Measurements from ENCODE around the gene C1QTNF8. TPM values are rescaled to one million over a fixed set of nuclear protein-coding genes. Genes with fewer than 3 reads are reported as not detected.

The C1QTNF8 gene
- polyA plus RNA-seq, 3 donors from 2014 or later, result not detected

DNA sequence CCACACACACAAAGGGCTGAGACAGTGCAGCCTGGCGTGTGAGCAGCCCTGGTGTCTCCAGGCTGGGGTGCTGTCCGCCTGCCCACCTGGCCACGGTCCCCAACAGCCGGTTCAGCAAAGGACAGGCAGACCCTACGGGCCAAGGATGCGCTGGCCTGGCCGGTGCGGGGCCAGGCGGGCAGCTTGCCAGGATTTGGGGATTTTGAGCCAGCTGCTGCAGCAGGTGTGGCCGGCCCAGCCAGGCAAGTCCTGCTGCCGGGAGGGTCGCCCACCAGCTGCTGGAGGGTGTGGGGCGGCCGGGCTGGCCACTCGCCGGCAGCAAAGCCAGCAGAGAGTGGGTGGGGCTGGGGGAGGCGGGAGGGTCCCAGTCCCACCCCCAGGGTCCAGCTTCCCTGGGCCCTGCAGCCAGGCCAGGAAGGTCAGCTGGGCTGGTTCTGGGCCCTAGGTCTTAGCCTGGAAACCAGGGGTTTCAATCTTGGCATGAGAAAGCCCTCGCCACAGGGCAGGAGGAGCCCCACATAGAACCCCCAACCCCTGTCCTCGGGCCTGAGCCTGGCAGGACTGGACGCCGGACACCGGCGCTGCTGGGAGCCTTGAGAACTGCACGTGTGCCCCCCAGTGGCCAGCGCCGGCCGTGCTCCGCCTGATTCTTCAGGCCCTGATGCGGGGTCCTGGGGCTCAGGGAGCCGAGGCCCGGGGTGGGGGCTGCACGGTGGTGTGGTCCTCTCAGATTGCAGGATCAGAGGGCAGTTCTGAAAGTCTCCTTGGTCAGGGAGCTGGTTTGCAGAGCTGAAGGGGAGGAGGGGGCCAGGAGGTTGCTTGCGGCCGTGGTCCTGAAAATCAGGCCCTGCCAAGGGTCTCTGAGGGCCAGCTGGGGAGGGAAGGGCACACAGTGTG lies 41.1 kb downstream of the C1QTNF8 start:
- no peak for DNase-seq
- H3K4me3 Mint-ChIP-seq, result no peak overlapping the region
- H3K4me1 Mint-ChIP-seq, result no peaks in the 10 kb centered on the region
- peaks cover 0 to 2% (median under 1%) of the 10 kb centered on the region in 3 donors for H3K27me3 Mint-ChIP-seq (ENCODE audit: low read depth in 3 of 3)
- H3K27ac Mint-ChIP-seq, result no peak overlapping the region
- no peaks in the 10 kb centered on the region for H3K36me3 Mint-ChIP-seq
- peaks cover 2 to 6% (median 4%) of the 10 kb centered on the region in 6 donors for H3K9me3 Mint-ChIP-seq

GRCh38 chr16:1053700-1054368 lies 42.2 kb downstream of the C1QTNF8 start:
- DNase-seq, result no peak
- Mint-ChIP-seq H3K4me1 (no peaks in the 10 kb centered on the region), H3K36me3 (no peaks in the 10 kb centered on the region), H3K27me3 (ENCODE audit: low read depth in 3 of 3) (peaks cover 0 to 2% (median 0%) of the 10 kb centered on the region in 3 donors), H3K27ac (no peak overlapping the region), H3K9me3 (no peaks in the 10 kb centered on the region), H3K4me3 (no peak overlapping the region)

GRCh38 chr16:1053121-1053521 lies 42.9 kb downstream of the C1QTNF8 start:
- H3K9me3 Mint-ChIP-seq, result no peaks in the 10 kb centered on the region
- no peak overlapping the region for H3K4me3 Mint-ChIP-seq
- no peaks in the 10 kb centered on the region for H3K36me3 Mint-ChIP-seq
- H3K27ac Mint-ChIP-seq, result no peak overlapping the region
- no peaks in the 10 kb centered on the region for H3K4me1 Mint-ChIP-seq
- H3K27me3 Mint-ChIP-seq (ENCODE audit: low read depth in 3 of 3), result peaks cover 0 to 2% (median 0%) of the 10 kb centered on the region in 3 donors
- no peak for DNase-seq

DNA sequence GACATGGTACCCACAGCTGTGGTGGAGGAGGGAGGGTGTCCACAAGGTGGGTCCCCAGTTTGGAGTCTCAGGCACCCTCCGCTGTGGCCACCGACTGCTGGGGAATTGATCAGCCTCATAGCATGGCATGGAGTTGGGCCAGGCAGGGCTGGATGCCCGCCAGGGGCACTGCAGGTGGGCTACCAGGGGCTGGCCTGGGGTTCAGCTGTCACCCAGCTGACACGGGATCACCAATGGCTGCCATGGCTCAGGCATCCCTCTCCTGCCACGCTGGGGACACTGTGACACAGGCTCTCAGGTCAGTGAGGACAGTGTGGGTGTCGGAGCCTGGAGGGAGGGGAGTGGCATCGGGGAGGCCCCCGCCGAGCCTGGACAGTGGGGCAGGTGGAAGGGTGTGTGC lies 43.3 kb downstream of the C1QTNF8 start:
- Mint-ChIP-seq H3K27me3 (ENCODE audit: low read depth in 3 of 3) (peaks cover 0 to 2% (median 0%) of the 10 kb centered on the region in 3 donors), H3K4me3 (no peak overlapping the region), H3K9me3 (no peaks in the 10 kb centered on the region), H3K36me3 (no peaks in the 10 kb centered on the region), H3K27ac (no peak overlapping the region), H3K4me1 (no peaks in the 10 kb centered on the region)
- no peak for DNase-seq

GRCh38 chr16:1051446-1051845 lies 44.6 kb downstream of the C1QTNF8 start:
- Mint-ChIP-seq H3K9me3 (no peaks in the 10 kb centered on the region), H3K4me1 (no peaks in the 10 kb centered on the region), H3K27me3 (ENCODE audit: low read depth in 3 of 3) (no peaks in the 10 kb centered on the region), H3K4me3 (no peak overlapping the region), H3K27ac (no peak overlapping the region), H3K36me3 (no peaks in the 10 kb centered on the region)
- no peak for DNase-seq

- Mint-ChIP-seq H3K27ac (no peak overlapping the region), H3K36me3 (no peaks in the 10 kb centered on the region), H3K9me3 (no peaks in the 10 kb centered on the region), H3K4me3 (no peak overlapping the region), H3K27me3 (ENCODE audit: low read depth in 3 of 3) (no peaks in the 10 kb centered on the region), H3K4me1 (no peaks in the 10 kb centered on the region)
- DNase-seq, result no peak
These were observed 45.1 kb downstream of the C1QTNF8 start for GRCh38 chr16:1050921-1051320.

GRCh38 chr16:1050516-1050915 lies 45.5 kb downstream of the C1QTNF8 start:
- no peak overlapping the region for H3K27ac Mint-ChIP-seq
- no peak for DNase-seq
- no peaks in the 10 kb centered on the region for H3K36me3 Mint-ChIP-seq
- no peaks in the 10 kb centered on the region for H3K4me1 Mint-ChIP-seq
- no peaks in the 10 kb centered on the region for H3K9me3 Mint-ChIP-seq
- no peaks in the 10 kb centered on the region for H3K27me3 Mint-ChIP-seq (ENCODE audit: low read depth in 3 of 3)
- no peak overlapping the region for H3K4me3 Mint-ChIP-seq

GRCh38 chr16:1049976-1050247 lies 46.1 kb downstream of the C1QTNF8 start:
- no peaks in the 10 kb centered on the region for H3K9me3 Mint-ChIP-seq
- H3K36me3 Mint-ChIP-seq, result no peaks in the 10 kb centered on the region
- no peak overlapping the region for H3K27ac Mint-ChIP-seq
- no peak overlapping the region for H3K4me3 Mint-ChIP-seq
- no peak for DNase-seq
- no peaks in the 10 kb centered on the region for H3K27me3 Mint-ChIP-seq (ENCODE audit: low read depth in 3 of 3)
- H3K4me1 Mint-ChIP-seq, result no peaks in the 10 kb centered on the region

DNA sequence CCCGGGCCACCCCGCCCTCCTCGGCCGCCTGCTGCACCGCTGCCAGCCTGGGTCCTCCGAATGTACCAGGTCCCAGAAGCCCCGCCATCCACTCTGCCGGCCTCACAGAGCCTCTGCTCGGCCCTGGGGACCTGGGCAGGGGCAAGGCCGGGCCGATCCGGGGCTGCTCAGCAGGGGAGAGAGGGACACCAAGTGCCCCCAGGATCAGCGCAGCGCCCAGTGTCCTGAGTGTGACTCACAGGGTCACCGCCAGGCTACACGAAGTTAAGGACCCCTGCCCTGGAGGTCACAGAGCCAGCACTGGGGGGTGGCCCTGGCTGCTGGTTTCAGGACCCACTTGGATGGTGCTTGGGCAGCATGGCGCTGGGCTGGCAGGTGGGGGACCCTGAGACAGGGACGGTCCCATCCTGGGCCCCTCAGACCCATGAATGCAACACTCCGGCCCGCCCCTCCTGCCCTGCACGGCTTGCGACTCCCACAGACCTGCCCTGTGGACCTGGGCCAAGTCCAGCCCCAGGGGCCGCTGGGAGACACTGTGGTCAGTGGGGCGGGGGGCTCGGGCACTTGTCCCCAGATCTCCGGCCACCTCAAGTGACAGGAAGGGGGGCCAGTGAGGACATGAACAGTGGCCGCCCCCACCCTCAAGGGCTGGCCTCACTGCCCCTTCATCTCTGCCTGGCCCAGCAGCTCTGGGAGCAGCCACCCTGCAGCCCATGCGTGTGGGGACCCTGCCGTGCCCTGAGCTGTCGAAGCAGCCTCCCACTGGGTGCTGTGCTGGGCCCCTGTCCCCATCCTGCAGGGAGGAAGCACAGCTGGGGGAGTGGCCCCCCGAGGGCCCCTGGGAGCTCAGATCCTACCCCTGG lies 46.7 kb downstream of the C1QTNF8 start:
- H3K9me3 Mint-ChIP-seq, result no peaks in the 10 kb centered on the region
- DNase-seq, result no peak
- H3K4me3 Mint-ChIP-seq, result no peak overlapping the region
- no peak overlapping the region for H3K27ac Mint-ChIP-seq
- H3K36me3 Mint-ChIP-seq, result no peaks in the 10 kb centered on the region
- no peaks in the 10 kb centered on the region for H3K4me1 Mint-ChIP-seq
- H3K27me3 Mint-ChIP-seq (ENCODE audit: low read depth in 3 of 3), result no peaks in the 10 kb centered on the region

DNA sequence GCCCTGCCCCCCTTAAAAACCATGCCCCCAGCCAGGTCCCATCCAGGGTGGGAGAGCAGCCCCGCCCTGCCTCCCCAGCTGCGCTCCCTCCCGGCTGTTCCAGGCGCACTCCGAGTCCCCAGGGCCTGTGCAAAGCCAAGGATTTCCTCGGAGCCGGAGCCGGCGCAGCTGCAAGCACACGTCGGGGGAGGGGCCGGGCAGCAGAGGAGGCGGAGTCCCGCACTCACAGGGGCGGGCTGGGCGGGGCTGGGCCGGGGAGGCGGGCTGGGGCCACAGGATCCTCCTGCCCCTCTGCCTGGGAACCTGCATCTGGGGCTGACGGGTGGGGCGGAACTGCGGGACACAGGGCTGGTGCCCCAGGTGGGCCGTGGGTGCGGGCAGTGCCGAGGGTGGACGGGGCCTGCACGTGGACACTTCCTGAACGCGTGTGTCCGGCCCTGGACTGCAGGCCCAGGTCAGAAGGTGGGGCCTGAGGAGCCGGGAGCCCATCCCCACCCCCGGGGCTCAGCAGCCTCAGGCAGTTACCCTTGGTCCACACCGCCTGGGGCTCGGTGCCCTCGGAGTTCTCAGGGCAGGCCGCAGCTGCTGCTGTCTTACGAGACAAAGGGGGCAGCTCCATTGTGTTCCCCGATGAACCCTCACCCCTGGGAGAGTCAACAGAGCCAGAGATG lies 47.5 kb downstream of the C1QTNF8 start:
- Mint-ChIP-seq H3K27me3 (ENCODE audit: low read depth in 3 of 3) (no peaks in the 10 kb centered on the region), H3K4me1 (no peaks in the 10 kb centered on the region), H3K9me3 (no peaks in the 10 kb centered on the region)

GRCh38 chr16:1047801-1048200 lies 48.2 kb downstream of the C1QTNF8 start:
- H3K27ac Mint-ChIP-seq, result no peak overlapping the region

More for the DNA sequence above, 47.5 kb downstream of the C1QTNF8 start:
- DNase-seq, result no peak
- Mint-ChIP-seq H3K36me3 (no peaks in the 10 kb centered on the region), H3K27ac (no peak overlapping the region), H3K4me3 (no peak overlapping the region)

GRCh38 chr16:1047123-1047522 lies 48.9 kb downstream of the C1QTNF8 start:
- no peaks in the 10 kb centered on the region for H3K9me3 Mint-ChIP-seq

More at GRCh38 chr16:1047801-1048200, 48.2 kb downstream of the C1QTNF8 start:
- no peaks in the 10 kb centered on the region for H3K4me1 Mint-ChIP-seq
- H3K4me3 Mint-ChIP-seq, result no peak overlapping the region
- no peak for DNase-seq
- H3K9me3 Mint-ChIP-seq, result no peaks in the 10 kb centered on the region
- no peaks in the 10 kb centered on the region for H3K27me3 Mint-ChIP-seq (ENCODE audit: low read depth in 3 of 3)
- no peaks in the 10 kb centered on the region for H3K36me3 Mint-ChIP-seq

DNA sequence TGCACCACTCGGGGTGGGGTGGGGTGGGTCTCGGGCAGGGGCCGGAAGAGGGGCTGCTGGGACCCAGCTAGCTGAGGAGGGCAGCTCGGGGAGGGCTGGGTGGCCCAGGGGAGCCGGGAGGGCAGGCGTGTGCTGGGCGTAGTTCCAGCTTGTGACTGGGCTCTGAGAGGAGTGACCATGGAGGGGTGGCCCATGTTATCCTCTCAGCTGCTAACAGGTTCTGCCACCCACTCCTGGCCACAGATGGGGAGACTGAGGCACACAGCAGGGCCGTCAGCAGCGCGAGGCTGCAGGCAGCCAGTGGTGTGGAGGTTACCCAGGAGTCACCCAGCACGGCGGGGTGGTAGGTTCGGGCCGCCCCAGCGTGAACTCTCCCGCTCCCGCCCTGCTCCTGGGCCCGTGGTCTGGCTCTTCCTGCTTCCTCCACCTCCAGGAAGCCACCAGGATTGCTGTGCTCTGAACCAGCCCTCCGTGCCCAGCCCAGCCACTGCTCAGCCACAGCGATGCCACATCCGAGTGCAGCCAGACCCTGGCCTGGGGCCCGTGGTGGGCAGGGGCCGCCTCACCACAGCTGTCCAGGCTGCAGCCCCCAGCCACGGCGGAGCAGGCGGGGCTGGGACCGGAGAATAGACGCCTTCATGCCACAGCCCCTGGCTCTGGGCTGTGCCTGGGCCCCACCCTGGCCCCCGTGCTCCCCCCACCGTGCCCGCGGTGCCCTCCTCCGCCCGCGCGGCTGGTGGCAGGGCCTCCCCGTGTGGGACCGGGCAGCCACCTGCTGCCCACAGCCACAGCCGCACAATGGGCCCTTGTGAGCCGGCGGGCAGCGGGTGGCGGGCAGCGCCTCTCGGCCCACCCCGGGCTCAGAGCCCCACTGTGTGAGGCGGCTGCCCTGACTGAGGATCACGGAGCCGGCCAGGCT lies 49.8 kb downstream of the C1QTNF8 start:
- Mint-ChIP-seq H3K36me3 (no peaks in the 10 kb centered on the region), H3K9me3 (no peaks in the 10 kb centered on the region), H3K27ac (no peak overlapping the region), H3K4me1 (no peaks in the 10 kb centered on the region), H3K27me3 (ENCODE audit: low read depth in 3 of 3) (peaks cover 0 to 2% (median 0%) of the 10 kb centered on the region in 3 donors), H3K4me3 (no peak overlapping the region)
- DNase-seq, result no peak

More at GRCh38 chr16:1047123-1047522, 48.9 kb downstream of the C1QTNF8 start:
- Mint-ChIP-seq H3K36me3 (no peaks in the 10 kb centered on the region), H3K27me3 (ENCODE audit: low read depth in 3 of 3) (no peaks in the 10 kb centered on the region), H3K4me1 (no peaks in the 10 kb centered on the region), H3K27ac (no peak overlapping the region), H3K4me3 (no peak overlapping the region)
- DNase-seq, result no peak

Data from immature natural killer cell (primary cell).